Heart left ventricle (tissue), 13 donors: Measurements from ENCODE around the gene HMGA1.

Experiments used
- CTCF ChIP-seq, 12 donors: fragments of 200-600 bp; sonication (generic) in 4 of 12; IDR thresholded peaks; one replicate each; pipeline versions ENCODE4 v1.5.0 to v1.8.0; 2018 to 2022; ENCODE audit warnings: antibody characterized with exemption in 12 of 12, mild to moderate bottlenecking in 5 of 12
- POLR2A ChIP-seq, 2 donors: fragments of 450-650 bp; IDR thresholded peaks; one replicate each; pipeline ENCODE4 v1.6.1; 2017; ENCODE audit warnings: antibody characterized with exemption in 2 of 2, mild to moderate bottlenecking in 2 of 2, moderate library complexity in 2 of 2
- donor health status: ischemic (EF 13 %, LVEDD 7.1; RV severe dilation, severe dysfunction).
- donor health status: DM: no; HTN: yes; CAD: no.
- donor health status: DM: no; HTN: no; CAD: no.
- donor health status: ischemic (EF 25% LVEDD 6.9; RV normal size, moderate dysfunction).
- donor health status: ischemic (EF 25% LVEDD 5.7; RV mildly dilated, moderate dysfunction).
- donor health status: ischemic (EF 35%, LVEDD 5.7; RV mildly dilated, moderate dysfunction).
- donor health status: nonischemic (EF 11% LVEDD 7.7; RV severe dilation, severe dysfunction).
- donor health status: DM: yes; HTN: yes; CAD: no.
- donor health status: PGD.
- donor health status: ischemic (EF 29% LVEDD 5.4; RV normal size, mild dysfunction).
- donor health status: nonischemic (EF 23%, LVEDD 6.1; RV moderate dilation, normal function).

GRCh38 chr6:34246563-34247391, 10.1 kb downstream of the HMGA1 start:
- TF ChIP-seq POLR2A (IDR thresholded peaks at IDR 0.05) (no peak), CTCF (IDR thresholded peaks at IDR 0.05) (peak in 11 of 12 donors; percentile 12 to 50 (median 35))
